COLO668 (cell line): ENCODE data around the gene GINS2.
A peak's percentile ranks its signal among the peaks of the same experiment; 100 is the strongest.

Source experiments
- DNase-seq: peaks from one replicate; lab custom pipeline; 2025; ENCODE audit not compliant: unreplicated experiment; lab: John Stamatoyannopoulos, UW

Gene GINS2

DNA sequence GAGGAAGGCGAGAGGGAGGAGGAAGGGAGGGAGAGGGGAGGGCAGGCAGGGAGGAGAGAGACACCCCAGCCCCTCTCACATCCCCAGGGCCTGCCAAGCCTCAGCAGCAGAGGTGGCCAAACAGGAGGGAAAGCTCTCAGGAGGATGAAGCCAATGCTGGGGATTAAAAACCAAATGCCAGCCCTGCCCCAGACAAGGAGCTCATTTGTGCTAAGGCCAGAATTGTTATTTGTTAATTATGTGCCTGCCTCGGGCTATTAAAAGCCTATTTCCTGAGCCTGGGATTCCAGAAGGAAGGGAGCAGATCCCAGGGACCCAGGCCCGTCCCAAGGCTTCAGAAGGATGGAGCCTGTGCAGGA, 27.9 kb upstream of the GINS2 start:
- peak; percentile 18 for DNase-seq

DNA sequence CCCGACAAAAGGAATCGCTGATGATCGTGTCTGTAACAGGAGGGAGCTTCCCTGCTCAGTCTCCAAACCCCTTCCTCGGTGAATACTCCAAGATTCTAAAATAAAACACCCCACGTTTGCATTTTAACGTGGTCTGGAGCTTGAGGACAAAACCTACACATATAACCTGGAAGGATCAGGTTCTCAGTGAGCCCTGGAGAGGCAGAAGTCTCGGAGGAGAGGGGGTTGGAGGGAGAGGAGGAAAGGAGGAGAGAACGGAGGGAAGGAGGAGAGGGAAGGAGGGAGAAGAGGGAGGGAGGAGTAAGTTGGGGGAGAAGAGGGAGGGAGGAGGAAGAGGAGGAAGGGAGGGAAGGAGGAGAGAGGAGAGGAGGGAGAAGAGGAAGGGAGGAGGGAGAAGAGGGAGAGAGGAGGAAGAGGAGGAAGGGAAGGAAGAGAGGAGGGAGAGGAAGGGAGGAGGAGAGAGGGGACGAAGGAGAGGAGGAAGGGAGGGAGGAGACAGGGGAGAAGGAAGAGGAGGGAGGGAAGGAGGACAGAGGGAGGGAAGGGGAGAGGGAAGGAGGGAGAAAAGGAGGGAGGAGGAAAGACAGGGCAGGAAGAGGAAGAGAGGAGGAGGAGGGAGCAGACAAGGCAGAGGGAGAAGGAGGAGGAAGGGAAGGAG, 27.4 kb upstream of the GINS2 start:
- DNase-seq = no peak

DNA sequence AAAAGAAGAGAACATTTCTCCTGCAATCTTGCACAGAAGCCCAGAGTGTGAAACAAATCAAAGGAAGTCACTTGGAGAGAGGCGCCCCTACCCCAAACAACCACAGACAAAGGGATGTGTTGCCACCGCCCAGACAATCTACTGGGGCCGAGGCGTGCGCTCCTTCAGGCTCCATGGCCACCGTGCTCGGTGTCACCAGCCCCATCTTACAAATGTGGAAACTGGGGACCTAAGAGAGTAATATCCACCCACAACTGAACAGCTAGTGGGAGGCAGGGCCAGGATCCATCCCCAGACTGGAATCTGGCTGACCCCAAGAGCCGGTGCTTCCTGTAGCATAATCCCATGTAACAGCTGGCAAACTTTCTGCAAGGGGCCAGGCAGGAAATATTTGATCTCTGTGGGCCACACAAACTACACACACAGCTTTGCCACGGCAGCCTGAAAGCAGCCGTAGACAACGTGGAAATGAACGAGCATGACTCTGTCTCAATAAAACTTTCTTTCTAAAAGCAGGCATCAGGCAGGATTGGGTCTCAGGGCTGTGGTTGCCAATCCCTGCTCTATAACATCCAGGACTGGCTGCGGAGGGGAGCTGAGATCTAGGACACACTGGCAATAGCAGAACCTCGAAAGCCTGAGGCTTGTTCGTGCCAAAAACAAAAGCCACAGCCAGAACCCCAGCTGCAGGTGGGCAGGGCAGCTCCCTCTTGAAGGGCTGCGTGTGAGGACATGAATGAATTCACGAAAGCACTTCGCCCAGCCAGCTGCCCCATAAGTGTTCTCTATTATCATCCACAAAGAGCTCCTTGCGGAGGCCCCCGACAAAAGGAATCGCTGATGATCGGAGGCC, 26.6 kb upstream of the GINS2 start:
- peak; percentile 89 for DNase-seq

DNA sequence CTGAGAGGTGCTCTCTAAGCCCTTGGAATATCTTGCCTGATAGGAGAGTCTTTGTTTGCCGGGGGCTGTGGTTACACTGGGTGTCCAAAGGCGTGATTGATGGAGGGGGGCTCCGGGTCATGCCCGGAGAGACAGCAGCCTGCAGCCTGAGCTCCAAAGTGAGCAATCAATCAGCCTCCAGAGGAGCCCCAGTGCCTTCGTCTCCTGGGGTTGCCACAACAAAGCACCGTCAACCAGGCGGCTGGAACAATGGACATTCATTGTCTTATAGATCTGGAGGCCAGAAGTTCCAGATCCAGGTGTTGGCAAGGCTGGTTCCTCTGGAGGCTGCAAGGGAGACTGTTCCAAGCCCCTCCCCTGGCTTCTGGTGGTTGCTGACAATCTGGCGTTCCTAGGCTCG, 24.0 kb upstream of the GINS2 start:
- DNase-seq = peak; percentile 78

DNA sequence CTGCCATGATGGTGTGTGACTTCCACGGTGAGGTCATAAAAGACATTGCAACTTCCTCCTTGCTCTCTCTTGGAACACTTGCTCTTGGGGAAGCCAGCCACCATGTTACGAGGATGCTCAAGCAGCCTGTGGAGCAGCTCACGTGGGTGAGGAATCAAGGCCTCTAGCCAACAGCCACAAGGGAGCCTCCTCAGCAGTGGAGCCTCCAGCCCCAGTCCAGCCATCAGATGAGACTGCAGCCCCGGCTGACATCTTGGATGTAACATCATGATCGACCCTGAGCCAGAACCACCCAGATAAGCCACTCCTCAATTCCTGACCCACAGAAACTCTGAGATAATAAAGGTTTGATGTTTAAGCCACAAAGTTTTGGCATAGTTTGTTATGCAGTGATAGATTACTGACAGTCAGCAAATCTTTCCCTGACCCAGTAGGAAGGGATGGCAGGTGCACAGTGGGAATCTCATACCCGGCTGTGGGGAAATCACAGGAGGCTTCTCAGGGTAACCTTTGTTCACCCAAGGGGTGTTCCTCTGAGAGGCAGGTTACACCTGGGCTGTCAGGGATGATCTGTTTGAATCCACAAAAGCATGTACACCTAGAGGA, 23.3 kb upstream of the GINS2 start:
- DNase-seq = peak; percentile 61

DNA sequence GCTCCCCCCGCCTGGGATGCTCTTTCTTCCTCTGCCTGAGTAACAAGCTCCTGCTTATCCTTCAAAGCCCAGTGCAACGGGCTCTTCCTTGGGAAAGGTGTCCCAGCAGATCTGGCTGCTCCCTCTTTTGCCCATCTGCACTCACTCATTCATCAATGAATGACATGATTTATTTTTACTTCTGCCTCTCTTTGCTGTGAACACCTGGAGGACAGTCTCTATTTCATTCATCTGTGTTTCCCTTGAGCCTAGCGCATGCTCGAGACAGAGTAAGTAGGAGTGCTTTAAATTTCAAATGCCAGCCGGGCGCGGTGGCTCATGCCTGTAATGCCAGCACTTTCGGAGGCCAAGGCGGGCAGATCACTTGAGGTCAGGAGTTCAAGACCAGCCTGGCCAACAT, 22.0 kb upstream of the GINS2 start:
- DNase-seq = peak; percentile 75

DNA sequence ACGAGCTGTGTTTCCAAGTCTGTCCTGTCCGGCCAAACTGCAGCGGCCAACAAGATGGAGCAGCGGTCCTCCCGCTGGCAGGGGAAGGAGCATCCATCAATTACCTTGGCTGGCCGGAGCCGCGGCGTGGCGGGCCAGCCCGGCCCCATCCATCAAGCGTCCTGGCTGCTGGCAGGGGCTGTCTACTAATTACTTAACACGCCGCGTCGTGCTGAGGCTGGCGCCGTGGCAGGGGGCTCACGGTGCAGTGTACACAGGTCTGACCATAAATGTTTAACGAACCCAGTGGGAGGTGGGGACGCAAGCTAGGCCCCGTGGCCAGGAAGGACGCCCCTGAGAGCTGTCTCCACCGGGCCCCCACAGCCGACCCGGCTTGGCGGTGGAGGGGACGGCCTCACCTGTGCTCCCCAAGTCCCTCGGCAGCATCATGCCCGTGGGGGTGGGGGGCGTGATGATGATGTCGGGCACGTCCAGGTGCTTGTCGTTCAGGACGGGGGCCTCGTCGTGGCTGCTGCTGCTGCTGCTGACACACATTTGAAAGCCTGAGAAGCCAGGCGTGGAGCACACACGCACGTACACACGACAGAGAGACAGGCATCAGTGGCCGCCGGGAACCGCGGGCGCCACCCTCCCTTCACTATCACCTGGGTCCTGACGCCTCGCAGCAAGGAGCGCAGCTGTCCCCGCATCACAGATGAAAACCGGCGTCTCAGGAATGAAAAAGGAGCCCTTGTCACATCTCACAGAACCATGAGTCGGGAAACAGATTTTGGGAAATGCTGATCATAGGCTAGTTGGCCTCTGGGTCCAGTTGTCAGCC, 21.2 kb upstream of the GINS2 start:
- DNase-seq = peak; percentile 72

DNA sequence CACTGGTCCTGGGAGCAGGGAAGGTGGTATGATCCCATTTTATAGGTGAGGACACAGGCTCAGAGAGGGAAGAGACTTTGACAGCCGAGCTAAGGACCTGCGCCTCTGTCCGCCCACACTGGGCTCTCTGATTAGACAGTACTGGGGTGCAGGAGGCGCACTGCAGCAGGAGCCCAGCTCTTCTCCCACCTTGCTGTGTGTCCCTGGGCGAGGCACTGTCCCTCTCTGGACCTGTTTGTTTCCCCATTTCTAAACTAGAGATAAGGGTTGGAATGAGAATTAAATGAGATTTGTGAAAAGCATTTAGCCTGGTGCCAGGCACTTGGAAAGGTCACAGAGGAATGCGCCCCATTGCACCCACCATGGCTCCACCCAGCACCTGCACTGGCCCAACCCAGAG, 19.6 kb upstream of the GINS2 start:
- no peak for DNase-seq

DNA sequence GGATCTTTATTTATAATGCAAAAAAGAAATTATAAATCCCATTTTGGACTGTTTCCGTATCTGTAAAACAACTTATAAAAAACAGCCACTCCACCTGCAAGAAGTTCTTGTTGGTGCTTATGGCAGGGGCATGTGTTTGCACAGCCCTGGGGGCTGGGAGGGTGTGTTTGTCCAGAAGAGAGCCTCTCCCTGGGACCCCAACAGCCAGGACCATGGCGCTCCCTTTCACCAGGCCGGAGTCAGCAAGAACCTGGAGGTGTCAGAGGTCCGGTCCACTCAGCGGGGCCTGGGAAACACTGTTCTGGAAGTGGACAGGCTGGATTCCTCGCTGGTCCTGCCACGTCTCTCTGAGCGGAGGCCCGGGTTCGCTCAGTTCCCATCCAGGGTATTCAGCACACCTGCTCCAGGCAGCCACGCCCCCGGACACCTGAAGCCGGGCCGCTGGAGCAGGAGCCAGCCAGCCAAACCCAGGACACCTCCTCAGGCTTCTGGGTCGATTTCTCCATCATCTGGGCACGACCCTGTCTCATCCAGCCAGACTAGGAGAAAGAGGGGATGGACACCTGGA, 18.9 kb upstream of the GINS2 start:
- peak; percentile 89 for DNase-seq

DNA sequence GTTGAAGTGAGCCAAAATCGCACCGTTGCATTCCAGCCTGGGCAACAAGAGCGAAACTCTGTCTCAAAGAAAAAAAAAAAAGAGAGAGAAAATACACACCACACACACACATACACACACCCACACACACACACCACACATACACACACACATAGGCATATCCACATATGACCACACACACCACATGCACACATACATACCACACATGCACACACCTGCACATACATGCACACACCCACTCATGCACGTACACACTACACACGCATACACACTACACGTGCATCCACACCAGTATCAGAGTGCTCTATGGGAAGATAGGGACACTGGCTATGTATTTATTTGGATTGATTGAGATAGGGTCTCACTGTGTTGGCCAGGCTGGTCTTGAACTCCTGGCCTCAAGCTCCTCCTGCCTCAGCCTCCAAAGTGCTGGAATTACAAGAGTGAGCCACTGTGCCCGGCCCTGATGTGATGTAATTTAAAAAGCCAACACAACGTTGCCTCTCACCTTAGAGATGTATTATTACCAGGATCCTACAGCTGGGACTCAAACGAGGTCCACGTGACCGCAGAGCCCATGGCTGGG, 17.8 kb upstream of the GINS2 start:
- DNase-seq = no peak

DNA sequence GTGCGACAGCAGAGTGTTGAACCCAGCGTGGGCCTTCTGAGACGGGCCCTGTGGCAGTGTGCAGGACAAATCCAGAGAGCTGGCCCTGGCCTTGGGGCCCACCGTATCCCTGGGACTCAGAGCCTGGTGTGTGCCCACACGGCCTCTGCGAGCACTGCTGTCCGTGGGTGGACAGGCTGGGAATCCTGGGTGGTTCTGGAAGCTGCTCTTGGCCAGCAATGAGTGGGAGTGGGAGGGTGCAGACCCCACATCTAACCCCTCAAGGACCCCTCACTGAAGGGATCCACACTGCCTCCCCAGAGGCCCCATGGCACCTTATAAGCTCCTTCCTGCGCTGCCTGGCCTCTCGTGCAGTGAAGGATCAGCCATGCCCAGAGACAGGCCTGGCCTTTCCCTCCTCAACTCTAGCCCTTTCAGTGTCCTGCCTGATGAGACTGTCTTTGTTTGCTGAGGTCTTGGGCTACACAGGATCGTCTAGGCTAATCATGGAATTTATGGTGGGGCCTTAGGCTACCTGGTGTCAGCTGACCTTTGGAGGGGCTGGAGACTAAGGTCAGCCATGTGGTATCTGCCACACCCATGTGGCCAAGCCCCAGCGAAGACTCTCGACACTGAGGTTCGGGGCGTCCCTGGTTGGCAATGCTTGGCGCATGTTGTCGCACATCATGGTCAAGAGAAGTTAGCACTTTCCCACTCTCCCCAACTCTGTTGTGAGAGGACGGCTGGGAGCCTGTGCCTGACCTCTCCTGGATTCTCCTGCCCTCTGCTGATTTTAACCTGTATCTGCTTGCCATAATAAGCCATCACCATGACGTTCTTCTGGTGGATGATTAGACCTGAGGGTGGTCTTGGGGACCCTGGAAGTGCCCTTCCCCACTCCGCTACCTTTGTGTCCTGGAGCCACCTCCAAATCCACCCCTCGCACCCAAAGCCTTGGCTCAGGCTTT, 16.4 kb upstream of the GINS2 start:
- DNase-seq = no peak

DNA sequence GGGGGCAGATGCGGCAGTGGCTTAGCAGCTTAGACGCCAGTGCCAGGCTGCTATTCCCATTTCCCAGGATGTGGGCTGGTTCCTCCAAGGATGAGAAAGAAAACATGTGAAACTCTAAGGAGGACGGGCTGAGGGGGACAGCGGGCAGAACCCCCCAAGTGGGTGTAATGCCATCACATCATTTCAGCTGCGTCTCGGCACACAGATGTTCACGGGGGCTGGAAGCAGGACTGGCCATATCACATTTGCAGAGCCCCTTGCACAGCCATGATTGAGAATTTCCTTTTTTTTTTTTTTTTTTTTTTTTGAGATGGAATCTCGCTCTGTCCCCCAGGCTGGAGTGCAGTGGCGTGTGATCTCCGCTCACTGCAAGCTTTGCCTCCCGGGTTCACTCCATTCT, 15.3 kb upstream of the GINS2 start:
- no peak for DNase-seq

DNA sequence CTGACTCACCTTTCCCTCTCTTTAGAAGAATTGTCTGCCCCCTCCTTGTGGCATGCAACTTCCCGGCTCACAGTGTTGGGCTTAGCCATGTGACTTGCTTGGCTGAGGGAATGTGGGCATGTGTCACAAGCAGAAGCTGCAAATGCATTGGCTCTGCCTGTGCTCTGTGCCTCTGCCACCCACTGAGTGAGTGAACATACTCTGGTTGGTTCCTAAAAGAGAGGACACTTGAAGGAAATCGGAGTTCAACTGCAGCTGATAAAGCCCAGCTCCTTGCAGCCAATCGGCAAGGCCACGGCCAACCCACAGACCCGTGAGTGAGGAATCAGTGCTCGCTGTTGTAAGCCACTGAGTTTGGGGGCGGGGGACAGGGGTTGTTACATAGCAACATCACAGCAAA, 10.9 kb upstream of the GINS2 start:
- DNase-seq = no peak

DNA sequence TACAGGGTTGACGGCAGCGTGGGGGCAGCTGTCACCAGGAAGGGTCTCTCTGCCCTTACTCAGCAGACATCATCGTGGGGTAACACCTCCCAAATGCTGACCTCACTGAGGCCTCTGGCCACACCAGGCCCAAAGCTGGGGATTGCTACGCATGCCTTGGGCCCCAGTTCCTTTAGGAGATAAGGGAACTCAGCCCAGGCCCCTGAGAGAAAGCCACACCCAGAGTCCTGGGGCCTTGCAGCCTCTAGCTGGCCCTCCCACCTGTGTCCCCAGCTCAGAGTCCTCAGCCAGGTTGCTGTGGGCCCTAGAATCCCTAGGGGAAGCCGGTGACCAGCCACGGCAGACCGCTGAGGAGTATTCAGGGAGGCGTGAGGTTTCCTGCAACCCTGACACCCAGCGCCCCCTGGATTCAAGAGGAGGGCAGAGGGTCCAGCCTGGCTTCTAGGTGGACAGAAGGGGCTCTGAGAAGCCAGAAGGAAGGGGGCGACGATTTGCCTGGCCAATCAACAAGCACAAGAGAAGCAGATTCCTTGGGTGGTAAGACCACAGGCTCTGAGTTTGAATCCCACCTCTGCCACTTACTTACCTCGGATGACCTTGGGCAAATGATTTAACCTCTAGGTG, 10.3 kb upstream of the GINS2 start:
- DNase-seq = no peak

DNA sequence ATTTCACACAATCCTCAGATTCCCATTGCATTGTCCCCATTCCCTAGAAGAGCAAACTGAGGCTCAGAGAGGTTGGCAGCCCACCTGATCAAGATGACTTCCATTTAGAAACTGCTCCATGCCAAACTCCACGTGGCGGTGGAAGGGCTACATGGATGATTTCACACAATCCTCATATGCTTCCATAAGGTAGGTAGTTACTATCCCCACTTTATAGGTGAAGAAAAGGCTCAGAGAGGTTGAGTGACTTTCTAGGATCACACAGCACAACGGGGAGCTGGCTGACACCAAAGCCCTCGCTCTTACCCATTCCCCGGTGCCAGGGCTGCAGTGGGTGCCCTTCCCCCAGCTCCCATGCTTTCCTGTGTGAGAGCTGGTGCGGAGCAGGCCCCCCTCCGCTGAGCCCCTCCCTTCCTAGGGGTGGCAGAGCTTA, 9.7 kb upstream of the GINS2 start:
- no peak for DNase-seq

DNA sequence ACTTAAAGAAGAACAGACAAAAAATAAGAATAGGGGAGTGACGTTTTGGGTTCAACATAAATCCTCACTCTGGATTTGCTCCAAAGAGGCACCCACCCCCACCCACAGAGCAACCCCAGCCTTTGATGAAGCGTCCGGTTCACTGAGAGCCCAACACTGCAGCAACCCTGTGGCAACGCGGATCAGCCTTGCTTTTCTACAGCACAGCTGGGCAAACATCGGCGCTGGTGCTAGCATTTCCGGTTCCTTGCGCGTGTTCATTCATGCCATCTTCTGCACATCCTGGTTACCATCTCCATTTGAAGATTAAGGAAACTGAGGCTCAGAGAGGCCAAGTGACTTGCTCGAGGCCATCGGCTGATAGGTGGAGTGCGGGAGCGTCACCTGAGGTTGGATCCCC, 8.7 kb upstream of the GINS2 start:
- DNase-seq = peak; percentile 86

DNA sequence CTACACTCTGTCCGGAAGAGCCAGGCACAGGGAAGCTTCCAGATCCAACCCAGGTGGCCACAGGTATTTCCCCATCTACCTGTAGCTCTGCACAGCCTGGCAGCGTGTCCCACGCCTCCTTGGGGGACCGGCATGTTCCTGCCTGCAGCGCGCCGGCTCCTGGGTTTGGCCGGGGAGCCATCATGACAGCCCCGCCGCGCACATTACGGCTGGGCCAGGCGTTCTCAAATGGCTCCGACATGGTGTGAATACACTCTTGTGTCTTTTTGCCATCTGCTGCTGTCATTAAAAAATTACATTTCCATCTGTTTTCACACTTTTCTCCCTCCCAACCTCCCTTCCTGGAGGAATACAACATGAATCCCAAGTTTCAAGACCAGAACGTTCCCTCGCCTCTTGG, 8.0 kb upstream of the GINS2 start:
- no peak for DNase-seq

DNA sequence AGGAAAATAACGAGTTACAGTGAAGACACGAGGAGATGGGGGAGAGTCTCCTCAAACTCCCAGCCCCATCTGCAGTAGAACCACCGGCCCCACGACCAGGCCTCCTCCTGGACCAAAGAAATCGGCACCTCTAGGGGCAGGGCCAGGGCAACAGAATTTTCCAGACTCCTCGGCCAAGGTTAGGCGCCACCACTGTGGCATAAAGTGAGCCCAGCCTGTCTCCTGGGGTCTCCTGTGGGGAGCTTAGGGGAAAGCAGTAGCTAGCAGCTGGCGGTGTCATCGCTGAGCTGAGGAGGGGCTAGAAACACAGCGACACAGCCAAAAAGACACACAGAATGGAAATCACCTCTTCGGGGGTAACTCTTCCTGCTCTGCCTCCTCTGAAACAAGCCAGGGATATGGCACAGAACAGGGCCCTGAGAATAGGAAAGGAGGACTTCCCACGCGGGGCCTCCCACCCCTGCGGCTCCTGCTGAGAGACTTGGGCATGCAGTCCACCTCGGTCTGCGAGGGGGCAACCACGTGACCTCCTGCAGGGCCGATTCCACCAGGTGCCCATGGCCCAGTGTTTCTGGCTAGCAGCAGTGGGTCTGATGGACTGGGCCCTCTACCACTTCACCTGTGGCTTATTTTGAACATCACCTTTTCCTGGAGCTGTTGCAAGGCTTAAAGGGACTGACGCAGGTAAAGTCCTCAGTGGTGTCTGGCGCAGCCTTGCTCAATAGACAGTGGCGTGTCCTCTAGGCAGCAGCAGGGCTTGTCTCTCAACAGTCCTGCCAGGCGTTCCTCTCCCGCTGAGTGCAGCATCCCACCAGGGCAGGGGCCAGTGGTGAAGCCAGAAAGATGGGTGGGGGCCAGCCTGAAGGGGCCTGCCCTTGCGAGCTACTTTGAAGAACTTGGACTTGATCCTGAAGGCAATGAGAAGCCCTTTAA, 6.7 kb upstream of the GINS2 start:
- no peak for DNase-seq
